ENCODE data around the gene KDM4C.

DNA sequence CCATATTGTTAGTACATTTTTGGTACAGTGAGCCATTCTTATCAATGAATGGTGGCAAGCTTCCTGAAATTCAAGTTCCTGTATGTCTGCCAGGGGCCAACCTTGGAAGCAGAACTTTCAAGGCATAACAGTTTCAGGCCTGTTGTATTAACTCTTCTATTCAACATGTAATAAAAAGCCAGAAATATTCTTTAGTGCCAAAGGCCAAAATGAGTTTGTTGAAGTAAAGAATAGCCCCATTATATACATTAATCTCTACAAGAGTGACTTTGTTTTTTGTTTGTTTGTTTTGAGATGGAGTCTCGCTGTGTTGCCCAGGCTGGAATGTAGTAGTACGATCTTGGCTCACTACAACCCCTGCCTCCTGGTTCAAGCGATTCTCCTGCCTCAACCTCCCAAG is 321.3 kb downstream of the KDM4C start:
- TF ChIP-seq, protein P1, sequence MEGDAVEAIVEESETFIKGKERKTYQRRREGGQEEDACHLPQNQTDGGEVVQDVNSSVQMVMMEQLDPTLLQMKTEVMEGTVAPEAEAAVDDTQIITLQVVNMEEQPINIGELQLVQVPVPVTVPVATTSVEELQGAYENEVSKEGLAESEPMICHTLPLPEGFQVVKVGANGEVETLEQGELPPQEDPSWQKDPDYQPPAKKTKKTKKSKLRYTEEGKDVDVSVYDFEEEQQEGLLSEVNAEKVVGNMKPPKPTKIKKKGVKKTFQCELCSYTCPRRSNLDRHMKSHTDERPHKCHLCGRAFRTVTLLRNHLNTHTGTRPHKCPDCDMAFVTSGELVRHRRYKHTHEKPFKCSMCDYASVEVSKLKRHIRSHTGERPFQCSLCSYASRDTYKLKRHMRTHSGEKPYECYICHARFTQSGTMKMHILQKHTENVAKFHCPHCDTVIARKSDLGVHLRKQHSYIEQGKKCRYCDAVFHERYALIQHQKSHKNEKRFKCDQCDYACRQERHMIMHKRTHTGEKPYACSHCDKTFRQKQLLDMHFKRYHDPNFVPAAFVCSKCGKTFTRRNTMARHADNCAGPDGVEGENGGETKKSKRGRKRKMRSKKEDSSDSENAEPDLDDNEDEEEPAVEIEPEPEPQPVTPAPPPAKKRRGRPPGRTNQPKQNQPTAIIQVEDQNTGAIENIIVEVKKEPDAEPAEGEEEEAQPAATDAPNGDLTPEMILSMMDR (IDR thresholded peaks at IDR 0.05 in 8 of 11, conservative IDR thresholded peaks at IDR 0.05 in 3 of 11): no peak
- TF ChIP-seq POLR2A (IDR thresholded peaks at IDR 0.05): no peak
